GM23338 (cell line): ENCODE data around the gene LDAF1. TPM values are rescaled to one million over a fixed set of nuclear protein-coding genes. Genes with fewer than 3 reads are reported as not detected.

Source experiments
- ATAC-seq: fragments of 200-7000 bp; cut with Tn5 transposase; 3 replicates; pipeline ENCODE4 v1.9.1; 2020
- DNase-seq: peaks from one replicate; pipeline ENCODE4 v3.0.0-alpha.2; 2015; ENCODE audit warnings: low spot score
- H2AFZ ChIP-seq: fragments of 200-600 bp; sonication (generic); 2 replicates; pipeline ENCODE4 v1.8.0; 2016; ENCODE audit warnings: antibody characterized with exemption, mild to moderate bottlenecking, moderate library complexity
- H3F3A ChIP-seq: fragments of 200-600 bp; sonication (generic); replicated peaks from 2 replicates; pipeline ENCODE4 v1.8.0; 2017; ENCODE audit warnings: antibody characterized with exemption, mixed run types, low read depth
- H3K27ac ChIP-seq: fragments of 200-600 bp; sonication (generic); 2 replicates; pipeline ENCODE4 v1.6.1; 2016; ENCODE audit warnings: low read depth
- H3K27me3 ChIP-seq: fragments of 200-600 bp; sonication (generic); 2 replicates; pipeline ENCODE4 v1.8.0; 2016; ENCODE audit warnings: mild to moderate bottlenecking, mixed run types, moderate library complexity; ENCODE audit not compliant: insufficient read depth
- H3K36me3 ChIP-seq: fragments of 200-600 bp; sonication (generic); 2 replicates; pipeline ENCODE4 v1.8.0; 2016; ENCODE audit warnings: mild to moderate bottlenecking; ENCODE audit not compliant: insufficient read depth
- H3K4me1 ChIP-seq: fragments of 200-600 bp; sonication (generic); 2 replicates; pipeline ENCODE4 v1.8.0; 2016; ENCODE audit warnings: mild to moderate bottlenecking, moderate library complexity; ENCODE audit not compliant: insufficient read depth
- H3K4me2 ChIP-seq: fragments of 200-600 bp; sonication (generic); 2 replicates; pipeline ENCODE4 v1.7.1; 2017; ENCODE audit warnings: mixed run types
- H3K4me3 ChIP-seq: fragments of 200-600 bp; sonication (generic); 2 replicates; pipeline ENCODE4 v1.6.1; 2016; ENCODE audit warnings: mixed run types
- H3K79me2 ChIP-seq: fragments of 200-600 bp; sonication (generic); replicated peaks from 2 replicates; pipeline ENCODE4 v1.8.0; 2017; ENCODE audit warnings: mild to moderate bottlenecking; ENCODE audit not compliant: insufficient read depth
- H3K9me2 ChIP-seq: fragments of 200-600 bp; sonication (generic); 2 replicates; pipeline ENCODE4 v1.8.0; 2017; ENCODE audit not compliant: insufficient read depth
- H4K20me1 ChIP-seq: fragments of 200-600 bp; sonication (generic); replicated peaks from 2 replicates; pipeline ENCODE4 v1.8.0; 2017; ENCODE audit warnings: mild to moderate bottlenecking; ENCODE audit not compliant: insufficient read depth
- H3K27ac Mint-ChIP-seq: 2 replicates; pipeline ENCODE4 v1.8.0; 2020; ENCODE audit warnings: inconsistent platforms, mild to moderate bottlenecking, moderate library complexity, mixed read lengths
- H3K27me3 Mint-ChIP-seq: 3 replicates; pipeline ENCODE4 v1.8.0; 2022; ENCODE audit warnings: low read depth, mild to moderate bottlenecking, moderate library complexity, mixed read lengths, inconsistent platforms; ENCODE audit not compliant: insufficient read depth, poor library complexity
- H3K36me3 Mint-ChIP-seq: 3 replicates; pipeline ENCODE4 v1.8.0; 2021; ENCODE audit warnings: low read depth, mild to moderate bottlenecking, inconsistent platforms, moderate library complexity, mixed read lengths
- H3K4me1 Mint-ChIP-seq: 3 replicates; pipeline ENCODE4 v1.8.0; 2020; ENCODE audit warnings: mild to moderate bottlenecking, inconsistent platforms, mixed read lengths
- H3K4me3 Mint-ChIP-seq: 3 replicates; pipeline ENCODE4 v1.8.0; 2021; ENCODE audit warnings: moderate library complexity, mild to moderate bottlenecking, inconsistent platforms, mixed read lengths
- H3K9me3 Mint-ChIP-seq: 3 replicates; pipeline ENCODE4 v1.8.0; 2020; ENCODE audit warnings: moderate library complexity, mild to moderate bottlenecking, inconsistent platforms, mixed read lengths
- CTCF ChIP-seq, 2 experiments: fragments of 200-600 bp in 1 of 2; sonication (generic) in 1 of 2; conservative IDR thresholded peaks; 2 replicates each; pipeline versions ENCODE4 v1.5.1 to v1.6.1; 2016 to 2017; ENCODE audit warnings: antibody characterized with exemption in 2 of 2, low read depth in 2 of 2, mild to moderate bottlenecking in 2 of 2, moderate library complexity in 1 of 2
- EZH2 ChIP-seq: fragments of 200-600 bp; sonication (generic); IDR thresholded peaks from one replicate; pipeline ENCODE4 v1.8.0; 2017; ENCODE audit warnings: antibody characterized with exemption, mild to moderate bottlenecking, low read depth; ENCODE audit not compliant: unreplicated experiment
- EZH2phosphoT487 ChIP-seq: fragments of 200-600 bp; sonication (generic); IDR thresholded peaks from one replicate; pipeline ENCODE4 v1.8.1; 2018; ENCODE audit warnings: antibody characterized with exemption; ENCODE audit not compliant: unreplicated experiment
- JUNB ChIP-seq: IDR thresholded peaks from one replicate; pipeline ENCODE4 v1.6.1; 2016; ENCODE audit warnings: antibody characterized with exemption; ENCODE audit not compliant: unreplicated experiment
- POLR2AphosphoS5 ChIP-seq: IDR thresholded peaks from 2 replicates; pipeline ENCODE4 v1.6.1; 2016; ENCODE audit warnings: antibody characterized with exemption, low read depth
- STAT1 ChIP-seq: IDR thresholded peaks from one replicate; pipeline ENCODE4 v1.6.1; 2016; ENCODE audit warnings: antibody characterized with exemption; ENCODE audit not compliant: unreplicated experiment
- ZNF114 ChIP-seq: fragments of 250-450 bp; sonication (Bioruptor Pico); IDR thresholded peaks from 2 replicates; pipeline ENCODE4 v1.5.0; 2020; ENCODE audit warnings: mild to moderate bottlenecking, moderate library complexity
- ZNF331 ChIP-seq: fragments of 250-450 bp; sonication (Bioruptor Pico); IDR thresholded peaks from 2 replicates; pipeline ENCODE4 v1.5.0; 2020; ENCODE audit warnings: low read depth, mild to moderate bottlenecking, moderate library complexity
- ZNF462 ChIP-seq: fragments of 250-450 bp; sonication (Bioruptor Pico); IDR thresholded peaks from 2 replicates; pipeline ENCODE4 v1.5.0; 2020; ENCODE audit warnings: mild to moderate bottlenecking, moderate library complexity
- polyA plus RNA-seq: library from polyadenylated mRNA; unstranded; fragments of >200 nt; fragmentation: Nextera tagmentation; extraction: Ambion mirVana; gene quantifications from 2 replicates; pipeline ENCODE4 v1.2.1, GENCODE V29; 2016
- total RNA-seq: library from RNA; depleted of rRNA; stranded (reverse); fragments of >200 nt; shearing (Covaris generic); gene quantifications from 2 replicates; pipeline ENCODE4 v1.2.3, GENCODE V29; 2014
- TF ChIP-seq, protein P1 (sequence below): IDR thresholded peaks from 2 replicates; pipeline ENCODE4 v1.6.1; 2016; ENCODE audit warnings: antibody characterized with exemption

The LDAF1 gene
- total and polyA plus RNA-seq, 2 experiments from 2014 or later: 20.5 to 33.8 TPM

GRCh38 chr16:21206550-21206949 is 48.1 kb downstream of the LDAF1 start (continued):
- TF ChIP-seq ZNF462 (CRISPR knock-in tag) (no peak), ZNF331 (no peak)
- TF ChIP-seq, protein P1, sequence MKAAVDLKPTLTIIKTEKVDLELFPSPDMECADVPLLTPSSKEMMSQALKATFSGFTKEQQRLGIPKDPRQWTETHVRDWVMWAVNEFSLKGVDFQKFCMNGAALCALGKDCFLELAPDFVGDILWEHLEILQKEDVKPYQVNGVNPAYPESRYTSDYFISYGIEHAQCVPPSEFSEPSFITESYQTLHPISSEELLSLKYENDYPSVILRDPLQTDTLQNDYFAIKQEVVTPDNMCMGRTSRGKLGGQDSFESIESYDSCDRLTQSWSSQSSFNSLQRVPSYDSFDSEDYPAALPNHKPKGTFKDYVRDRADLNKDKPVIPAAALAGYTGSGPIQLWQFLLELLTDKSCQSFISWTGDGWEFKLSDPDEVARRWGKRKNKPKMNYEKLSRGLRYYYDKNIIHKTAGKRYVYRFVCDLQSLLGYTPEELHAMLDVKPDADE: no peak

- Mint-ChIP-seq H3K36me3 (no peaks in the 10 kb centered on the region), H3K27me3 (peaks cover 2% of the 10 kb centered on the region), H3K9me3 (no peaks in the 10 kb centered on the region)
- no peak for TF ChIP-seq POLR2AphosphoS5
- no peak for TF ChIP-seq STAT1
- TF ChIP-seq JUNB: no peak
- TF ChIP-seq ZNF114: no peak
- TF ChIP-seq, protein P1: no peak
- TF ChIP-seq EZH2: no peak
- TF ChIP-seq CTCF (conservative IDR thresholded peaks at IDR 0.05; ENCODE audit: low read depth in 2 of 2): no peak
- TF ChIP-seq EZH2phosphoT487: no peak
Measured at GRCh38 chr16:21208446-21209230, 50.2 kb downstream of the LDAF1 start.

More at GRCh38 chr16:21208446-21209230, 50.2 kb downstream of the LDAF1 start:
- Histone ChIP-seq H3K4me3 (no peak overlapping the region), H3K27me3 (no peaks in the 10 kb centered on the region), H3K4me2 (no peak overlapping the region), H3K79me2 (no peaks in the 10 kb centered on the region), H2AFZ (no peak overlapping the region), H3K4me1 (peaks cover 3% of the 10 kb centered on the region; the same call in 1 of the 2 replicates), H3K27ac (no peak overlapping the region), H3K36me3 (no peaks in the 10 kb centered on the region), H4K20me1 (no peaks in the 10 kb centered on the region), H3F3A (no peaks in the 10 kb centered on the region), H3K9me2 (peaks cover 8% of the 10 kb centered on the region; the same call in 1 of the 2 replicates)
- H3K4me1 Mint-ChIP-seq: peaks cover under 1% of the 10 kb centered on the region; the same call in 1 of the 3 replicates
- no peak for DNase-seq
- H3K27ac Mint-ChIP-seq: no peak overlapping the region
- ATAC-seq: no peak
- no peak overlapping the region for H3K4me3 Mint-ChIP-seq
